GM13977 (cell line): ENCODE measurements around the gene PHLDB2.

Experiments
- DNase-seq: peaks from one replicate; pipeline ENCODE4 v3.0.0; 2012; ENCODE audit warnings: low spot score
- CTCF ChIP-seq: IDR thresholded peaks from 2 replicates; pipeline ENCODE4 v1.5.1; 2012; ENCODE audit warnings: mild to moderate bottlenecking, control low read depth; ENCODE audit not compliant: insufficient read depth; ENCODE audit errors: extremely low read depth, missing control alignments
- in situ Hi-C: fragments of 300-500 bp; cut with MboI; formaldehyde crosslinking; loops from one replicate; pipeline ENCODE4 v1.12.0; 2022; ENCODE audit warnings: low sequenced_read_pairs, low pct_unique_long_range_greater_than_20kb, mixed read lengths, inconsistent platforms; ENCODE audit not compliant: unreplicated experiment

The PHLDB2 gene

GRCh38 chr3:111924283-111924682 is 65.2 kb downstream of the PHLDB2 start:
- no peak for TF ChIP-seq CTCF
- in situ Hi-C loops: no loop called here
- DNase-seq: no peak

GRCh38 chr3:111926266-111926676 is 67.2 kb downstream of the PHLDB2 start:
- no peak for DNase-seq
- in situ Hi-C loops: no loop called here
- TF ChIP-seq CTCF: no peak

GRCh38 chr3:111928613-111929012 is 69.5 kb downstream of the PHLDB2 start:
- in situ Hi-C loops: no loop called here
- no peak for DNase-seq
- TF ChIP-seq CTCF: no peak

- TF ChIP-seq CTCF: no peak
- no peak for DNase-seq
- in situ Hi-C loops: no loop called here
Observed at GRCh38 chr3:111929484-111929883, 70.4 kb downstream of the PHLDB2 start.

GRCh38 chr3:111932946-111933345 is 73.9 kb downstream of the PHLDB2 start:
- in situ Hi-C loops: no loop called here
- no peak for DNase-seq
- TF ChIP-seq CTCF: no peak

- in situ Hi-C loops: no loop called here
- no peak for TF ChIP-seq CTCF
- DNase-seq: no peak
Observed at GRCh38 chr3:111936191-111936841, 77.3 kb downstream of the PHLDB2 start.

GRCh38 chr3:111936967-111937366 is 77.9 kb downstream of the PHLDB2 start:
- in situ Hi-C loops: no loop called here
- no peak for TF ChIP-seq CTCF
- DNase-seq: no peak
